ENCODE results near the gene ERAL1. TPM values are rescaled to one million over a fixed set of nuclear protein-coding genes. Genes with fewer than 3 reads are reported as not detected.
A peak's percentile ranks its signal among the peaks of the same experiment; 100 is the strongest.

Gene ERAL1
- total RNA-seq, 1 donor, result 38.1 TPM

DNA sequence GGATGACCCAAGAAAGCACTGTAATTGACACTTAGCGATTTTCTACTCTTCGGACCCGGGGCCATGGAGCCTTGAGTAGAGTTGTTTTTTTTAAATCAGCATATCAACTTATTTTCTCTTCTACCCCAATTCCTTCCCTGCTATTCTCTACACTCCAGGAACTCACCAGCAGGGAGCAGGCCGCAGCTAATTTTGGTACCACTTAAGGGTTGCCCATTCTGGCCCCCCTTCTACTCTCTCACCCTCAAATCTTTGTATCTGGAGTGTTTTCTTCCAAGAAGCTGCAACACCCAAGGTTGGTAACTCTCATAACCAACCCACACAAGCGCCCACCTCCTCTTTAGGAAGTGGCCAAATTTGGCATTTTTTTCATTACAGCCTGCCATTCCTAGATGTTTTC, 5.5 kb upstream of the ERAL1 start:
- peak; percentile 12 for TF ChIP-seq CTCF (IDR thresholded peaks at IDR 0.05; ENCODE audit: insufficient read depth, low read length)
- DNase-seq (ENCODE audit: low read depth), result peak; percentile 17

GRCh38 chr17:28853295-28853694, 1.5 kb upstream of the ERAL1 start:
- H3K4me3 ChIP-seq (ENCODE audit: low read depth, low read length), result no peak overlapping the region
- TF ChIP-seq CTCF (IDR thresholded peaks at IDR 0.05; ENCODE audit: insufficient read depth, low read length), result no peak
- DNase-seq (ENCODE audit: low read depth), result no peak

More for the DNA sequence above, 5.5 kb upstream of the ERAL1 start:
- no peak overlapping the region for H3K4me3 ChIP-seq (ENCODE audit: low read depth, low read length)

GRCh38 chr17:28855336-28855679, 492 bp downstream of the ERAL1 start:
- TF ChIP-seq CTCF (IDR thresholded peaks at IDR 0.05; ENCODE audit: insufficient read depth, low read length), result no peak
- no peak for DNase-seq (ENCODE audit: low read depth)
- peak overlapping the region; percentile 97 for H3K4me3 ChIP-seq (ENCODE audit: low read depth, low read length)

DNA sequence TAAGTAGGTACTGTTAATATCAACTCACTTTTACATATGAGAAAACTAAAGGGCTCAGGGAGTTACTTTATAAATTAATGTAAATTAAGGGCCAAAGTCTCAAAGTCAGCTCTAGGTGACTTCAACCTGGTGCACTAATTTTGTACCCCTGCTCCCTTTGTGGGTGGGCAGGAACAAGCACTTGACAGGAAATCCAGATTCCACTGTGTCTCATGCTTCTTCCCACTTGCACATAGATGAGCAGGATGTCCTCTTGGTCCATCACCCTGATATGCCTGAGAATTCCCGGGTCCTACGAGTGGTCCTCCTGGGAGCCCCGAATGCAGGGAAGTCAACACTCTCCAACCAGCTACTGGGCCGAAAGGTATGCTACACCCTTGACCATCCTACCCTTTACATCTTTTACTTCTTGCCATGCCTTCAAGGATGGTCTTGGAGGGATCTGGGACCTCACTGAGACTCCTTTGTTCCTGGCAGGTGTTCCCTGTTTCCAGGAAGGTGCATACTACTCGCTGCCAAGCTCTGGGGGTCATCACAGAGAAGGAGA, 1.3 kb downstream of the ERAL1 start:
- no peak for TF ChIP-seq CTCF (IDR thresholded peaks at IDR 0.05; ENCODE audit: insufficient read depth, low read length)
- H3K4me3 ChIP-seq (ENCODE audit: low read depth, low read length), result no peak overlapping the region
- no peak for DNase-seq (ENCODE audit: low read depth)

DNA sequence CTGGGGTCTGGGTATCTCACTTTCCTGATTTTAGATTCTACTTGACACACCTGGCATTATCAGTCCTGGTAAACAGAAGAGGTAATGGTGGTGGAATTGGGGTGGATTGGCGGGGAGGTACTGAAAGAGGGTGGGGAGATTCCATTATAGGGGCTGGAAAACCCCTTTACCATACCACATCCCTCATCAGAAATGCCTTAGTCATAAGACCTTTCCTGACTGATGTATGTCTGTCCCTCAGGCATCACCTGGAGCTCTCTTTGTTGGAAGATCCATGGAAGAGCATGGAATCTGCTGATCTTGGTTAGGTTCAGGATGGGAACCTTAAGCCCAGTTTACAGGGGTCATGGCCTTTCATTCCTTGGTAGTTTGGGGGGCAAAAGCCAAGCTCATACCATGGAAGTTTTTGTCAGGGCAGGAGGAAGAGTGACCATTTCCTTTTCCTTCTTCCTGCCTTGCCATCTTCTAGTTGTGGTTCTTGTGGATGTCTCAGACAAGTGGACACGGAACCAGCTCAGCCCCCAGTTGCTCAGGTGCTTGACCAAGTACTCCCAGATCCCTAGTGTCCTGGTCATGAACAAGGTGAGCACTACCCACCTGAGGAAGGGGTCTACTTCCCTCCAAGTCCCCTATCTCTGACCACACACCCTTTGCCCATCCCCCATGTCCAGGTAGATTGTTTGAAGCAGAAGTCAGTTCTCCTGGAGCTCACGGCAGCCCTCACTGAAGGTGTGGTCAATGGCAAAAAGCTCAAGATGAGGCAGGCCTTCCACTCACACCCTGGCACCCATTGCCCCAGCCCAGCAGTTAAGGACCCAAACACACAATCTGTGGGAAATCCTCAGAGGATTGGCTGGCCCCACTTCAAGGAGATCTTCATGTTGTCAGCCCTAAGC, 3.3 kb downstream of the ERAL1 start:
- H3K4me3 ChIP-seq (ENCODE audit: low read depth, low read length), result no peak overlapping the region
- DNase-seq (ENCODE audit: low read depth), result no peak
- no peak for TF ChIP-seq CTCF (IDR thresholded peaks at IDR 0.05; ENCODE audit: insufficient read depth, low read length)

- H3K4me3 ChIP-seq (ENCODE audit: low read depth, low read length), result no peak overlapping the region
- no peak for TF ChIP-seq CTCF (IDR thresholded peaks at IDR 0.05; ENCODE audit: insufficient read depth, low read length)
- DNase-seq (ENCODE audit: low read depth), result no peak
Measured at GRCh38 chr17:28858801-28859355, 4.1 kb downstream of the ERAL1 start.

All from fibroblast of the aortic adventitia (primary cell).